Gastroesophageal sphincter (tissue), 3 donors: ENCODE results near the gene TELO2.

Experiments used
- POLR2A ChIP-seq, 2 donors: fragments of 450-650 bp; IDR thresholded peaks; one replicate each; pipeline ENCODE4 v1.6.1; 2017; ENCODE audit warnings: antibody characterized with exemption in 2 of 2, mild to moderate bottlenecking in 2 of 2, moderate library complexity in 1 of 2
- POLR2AphosphoS5 ChIP-seq: sonication (generic); formaldehyde crosslinking; IDR thresholded peaks from one replicate; pipeline ENCODE4 v1.6.1; 2017; ENCODE audit warnings: antibody characterized with exemption
- TF ChIP-seq, protein P1 (sequence below), 4 experiments: fragments of 200-600 bp in 2 of 4; fragments of 450-650 bp in 2 of 4; sonication (generic) in 1 of 4; IDR thresholded peaks; one replicate each; pipeline ENCODE4 v1.5.1; 2017 to 2019; ENCODE audit warnings: antibody characterized with exemption in 4 of 4, mild to moderate bottlenecking in 2 of 4, moderate library complexity in 2 of 4

DNA sequence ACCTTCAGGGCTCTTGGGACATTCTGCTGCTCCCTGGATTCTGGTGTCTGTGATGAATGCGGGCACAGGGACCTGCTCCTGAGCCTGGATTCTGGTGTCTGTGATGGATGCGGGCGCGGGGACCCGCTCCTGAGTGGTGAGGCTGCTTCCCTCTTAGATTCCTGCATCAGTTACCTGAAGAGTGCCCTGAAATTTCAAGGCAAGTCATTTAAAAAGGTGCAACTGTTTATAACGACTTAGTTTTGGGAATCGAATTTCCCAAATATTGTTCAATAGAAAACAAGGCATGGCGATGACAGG is 47.3 kb downstream of the TELO2 start:
- TF ChIP-seq POLR2A (IDR thresholded peaks at IDR 0.05) (no peak), POLR2AphosphoS5 (no peak)
- TF ChIP-seq, protein P1, sequence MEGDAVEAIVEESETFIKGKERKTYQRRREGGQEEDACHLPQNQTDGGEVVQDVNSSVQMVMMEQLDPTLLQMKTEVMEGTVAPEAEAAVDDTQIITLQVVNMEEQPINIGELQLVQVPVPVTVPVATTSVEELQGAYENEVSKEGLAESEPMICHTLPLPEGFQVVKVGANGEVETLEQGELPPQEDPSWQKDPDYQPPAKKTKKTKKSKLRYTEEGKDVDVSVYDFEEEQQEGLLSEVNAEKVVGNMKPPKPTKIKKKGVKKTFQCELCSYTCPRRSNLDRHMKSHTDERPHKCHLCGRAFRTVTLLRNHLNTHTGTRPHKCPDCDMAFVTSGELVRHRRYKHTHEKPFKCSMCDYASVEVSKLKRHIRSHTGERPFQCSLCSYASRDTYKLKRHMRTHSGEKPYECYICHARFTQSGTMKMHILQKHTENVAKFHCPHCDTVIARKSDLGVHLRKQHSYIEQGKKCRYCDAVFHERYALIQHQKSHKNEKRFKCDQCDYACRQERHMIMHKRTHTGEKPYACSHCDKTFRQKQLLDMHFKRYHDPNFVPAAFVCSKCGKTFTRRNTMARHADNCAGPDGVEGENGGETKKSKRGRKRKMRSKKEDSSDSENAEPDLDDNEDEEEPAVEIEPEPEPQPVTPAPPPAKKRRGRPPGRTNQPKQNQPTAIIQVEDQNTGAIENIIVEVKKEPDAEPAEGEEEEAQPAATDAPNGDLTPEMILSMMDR (IDR thresholded peaks at IDR 0.05), result no peak
